ENCODE measurements around the gene MIER2.

Gene MIER2

DNA sequence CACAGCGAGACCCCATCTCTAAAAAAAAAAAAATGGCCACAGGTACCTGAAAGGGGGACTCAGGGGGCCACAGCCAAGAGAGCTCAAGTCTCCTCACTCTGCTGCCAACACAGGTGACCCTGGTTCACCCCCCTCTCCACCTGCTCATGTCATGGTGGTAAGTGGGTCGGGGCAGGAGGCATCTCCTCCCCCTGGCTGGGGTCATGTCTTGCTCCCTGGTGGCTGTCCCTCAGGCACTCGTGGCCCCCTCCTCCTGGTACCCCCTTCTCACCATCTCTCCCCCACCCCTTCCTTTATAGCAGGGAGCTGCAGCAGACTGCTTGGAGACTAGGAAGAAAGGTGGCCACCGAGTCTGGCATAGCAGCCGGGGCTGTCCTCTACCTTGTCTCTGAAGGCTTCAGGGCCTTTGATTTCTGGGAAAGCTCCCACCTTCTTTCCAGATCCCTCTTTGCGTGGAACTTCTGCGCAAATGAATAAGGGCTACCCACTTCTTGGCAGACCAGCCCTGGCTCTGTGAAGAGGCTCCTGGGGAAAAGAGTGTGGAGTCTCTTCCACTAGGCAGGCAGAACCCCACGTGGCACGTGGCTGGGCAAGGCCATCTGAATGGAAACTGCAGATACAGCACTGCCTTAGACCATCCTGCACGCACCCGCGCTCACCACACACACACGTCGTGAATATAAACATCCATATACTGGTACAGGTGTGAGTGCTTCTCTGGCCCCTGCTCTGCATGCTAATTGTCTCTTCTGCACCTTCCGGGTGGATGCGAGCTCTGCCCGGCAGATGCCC lies 20.1 kb upstream of the MIER2 start:
- ChIA-PET CTCF (interaction anchor here (0.6 kb wide), 1 partner anchor 55 kb away, joined by 3 read pairs; no protein-coding TSS in a partner anchor), POLR2A (no interaction called here)
- Histone ChIP-seq H3K4me1 (ENCODE audit: control insufficient read depth, insufficient read depth, low read length) (no peaks in the 10 kb centered on the region), H3K4me3 (ENCODE audit: low read depth, low read length) (no peak overlapping the region), H3K27ac (ENCODE audit: extremely low read depth, low read depth, low read length) (no peak overlapping the region), H3K9me3 (ENCODE audit: control insufficient read depth, insufficient read depth, low read depth, low read length) (no peaks in the 10 kb centered on the region), H3K36me3 (ENCODE audit: control insufficient read depth in 2 of 2, insufficient read depth in 1 of 2, low read length in 2 of 2) (no peaks in the 10 kb centered on the region)
- TF ChIP-seq ZNF416 (tag by site-specific recombination; IDR thresholded peaks at IDR 0.05) (no peak), ZNF777 (tag by site-specific recombination; IDR thresholded peaks at IDR 0.05; ENCODE audit: borderline replicate concordance) (no peak), ZNF302 (tag by site-specific recombination; IDR thresholded peaks at IDR 0.05; ENCODE audit: low read depth) (no peak), GLIS2 (tag by site-specific recombination; IDR thresholded peaks at IDR 0.05) (no peak), ZNF561 (tag by site-specific recombination; IDR thresholded peaks at IDR 0.05; ENCODE audit: borderline replicate concordance) (no peak), ZNF654 (tag by site-specific recombination; IDR thresholded peaks at IDR 0.05; ENCODE audit: low read depth) (no peak), BCL11B (tag by site-specific recombination; IDR thresholded peaks at IDR 0.05; ENCODE audit: low read depth) (no peak), ZNF48 (tag by site-specific recombination; IDR thresholded peaks at IDR 0.05) (no peak), ZNF221 (tag by site-specific recombination; IDR thresholded peaks at IDR 0.05; ENCODE audit: borderline replicate concordance) (no peak), ZNF571 (tag by site-specific recombination; IDR thresholded peaks at IDR 0.05) (no peak), ZBTB48 (tag by site-specific recombination; IDR thresholded peaks at IDR 0.05) (no peak), TRIM28 (IDR thresholded peaks at IDR 0.05; ENCODE audit: borderline replicate concordance, low read length) (no peak), ZNF266 (tag by site-specific recombination; IDR thresholded peaks at IDR 0.05; ENCODE audit: low read depth) (no peak), ZNF837 (tag by site-specific recombination; IDR thresholded peaks at IDR 0.05) (no peak), ZNF404 (tag by site-specific recombination; IDR thresholded peaks at IDR 0.05) (no peak)
- TF ChIP-seq, protein P1, sequence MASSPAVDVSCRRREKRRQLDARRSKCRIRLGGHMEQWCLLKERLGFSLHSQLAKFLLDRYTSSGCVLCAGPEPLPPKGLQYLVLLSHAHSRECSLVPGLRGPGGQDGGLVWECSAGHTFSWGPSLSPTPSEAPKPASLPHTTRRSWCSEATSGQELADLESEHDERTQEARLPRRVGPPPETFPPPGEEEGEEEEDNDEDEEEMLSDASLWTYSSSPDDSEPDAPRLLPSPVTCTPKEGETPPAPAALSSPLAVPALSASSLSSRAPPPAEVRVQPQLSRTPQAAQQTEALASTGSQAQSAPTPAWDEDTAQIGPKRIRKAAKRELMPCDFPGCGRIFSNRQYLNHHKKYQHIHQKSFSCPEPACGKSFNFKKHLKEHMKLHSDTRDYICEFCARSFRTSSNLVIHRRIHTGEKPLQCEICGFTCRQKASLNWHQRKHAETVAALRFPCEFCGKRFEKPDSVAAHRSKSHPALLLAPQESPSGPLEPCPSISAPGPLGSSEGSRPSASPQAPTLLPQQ (tag by site-specific recombination; IDR thresholded peaks at IDR 0.05): no peak
- TF ChIP-seq, protein P2, sequence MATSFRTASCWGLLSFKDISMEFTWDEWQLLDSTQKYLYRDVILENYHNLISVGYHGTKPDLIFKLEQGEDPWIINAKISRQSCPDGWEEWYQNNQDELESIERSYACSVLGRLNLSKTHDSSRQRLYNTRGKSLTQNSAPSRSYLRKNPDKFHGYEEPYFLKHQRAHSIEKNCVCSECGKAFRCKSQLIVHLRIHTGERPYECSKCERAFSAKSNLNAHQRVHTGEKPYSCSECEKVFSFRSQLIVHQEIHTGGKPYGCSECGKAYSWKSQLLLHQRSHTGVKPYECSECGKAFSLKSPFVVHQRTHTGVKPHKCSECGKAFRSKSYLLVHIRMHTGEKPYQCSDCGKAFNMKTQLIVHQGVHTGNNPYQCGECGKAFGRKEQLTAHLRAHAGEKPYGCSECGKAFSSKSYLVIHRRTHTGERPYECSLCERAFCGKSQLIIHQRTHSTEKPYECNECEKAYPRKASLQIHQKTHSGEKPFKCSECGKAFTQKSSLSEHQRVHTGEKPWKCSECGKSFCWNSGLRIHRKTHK (tag by site-specific recombination; IDR thresholded peaks at IDR 0.05): no peak
- TF ChIP-seq, protein P3, sequence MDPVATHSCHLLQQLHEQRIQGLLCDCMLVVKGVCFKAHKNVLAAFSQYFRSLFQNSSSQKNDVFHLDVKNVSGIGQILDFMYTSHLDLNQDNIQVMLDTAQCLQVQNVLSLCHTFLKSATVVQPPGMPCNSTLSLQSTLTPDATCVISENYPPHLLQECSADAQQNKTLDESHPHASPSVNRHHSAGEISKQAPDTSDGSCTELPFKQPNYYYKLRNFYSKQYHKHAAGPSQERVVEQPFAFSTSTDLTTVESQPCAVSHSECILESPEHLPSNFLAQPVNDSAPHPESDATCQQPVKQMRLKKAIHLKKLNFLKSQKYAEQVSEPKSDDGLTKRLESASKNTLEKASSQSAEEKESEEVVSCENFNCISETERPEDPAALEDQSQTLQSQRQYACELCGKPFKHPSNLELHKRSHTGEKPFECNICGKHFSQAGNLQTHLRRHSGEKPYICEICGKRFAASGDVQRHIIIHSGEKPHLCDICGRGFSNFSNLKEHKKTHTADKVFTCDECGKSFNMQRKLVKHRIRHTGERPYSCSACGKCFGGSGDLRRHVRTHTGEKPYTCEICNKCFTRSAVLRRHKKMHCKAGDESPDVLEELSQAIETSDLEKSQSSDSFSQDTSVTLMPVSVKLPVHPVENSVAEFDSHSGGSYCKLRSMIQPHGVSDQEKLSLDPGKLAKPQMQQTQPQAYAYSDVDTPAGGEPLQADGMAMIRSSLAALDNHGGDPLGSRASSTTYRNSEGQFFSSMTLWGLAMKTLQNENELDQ (tag by site-specific recombination; IDR thresholded peaks at IDR 0.05; ENCODE audit: low read depth): no peak
- TF ChIP-seq, protein P4, sequence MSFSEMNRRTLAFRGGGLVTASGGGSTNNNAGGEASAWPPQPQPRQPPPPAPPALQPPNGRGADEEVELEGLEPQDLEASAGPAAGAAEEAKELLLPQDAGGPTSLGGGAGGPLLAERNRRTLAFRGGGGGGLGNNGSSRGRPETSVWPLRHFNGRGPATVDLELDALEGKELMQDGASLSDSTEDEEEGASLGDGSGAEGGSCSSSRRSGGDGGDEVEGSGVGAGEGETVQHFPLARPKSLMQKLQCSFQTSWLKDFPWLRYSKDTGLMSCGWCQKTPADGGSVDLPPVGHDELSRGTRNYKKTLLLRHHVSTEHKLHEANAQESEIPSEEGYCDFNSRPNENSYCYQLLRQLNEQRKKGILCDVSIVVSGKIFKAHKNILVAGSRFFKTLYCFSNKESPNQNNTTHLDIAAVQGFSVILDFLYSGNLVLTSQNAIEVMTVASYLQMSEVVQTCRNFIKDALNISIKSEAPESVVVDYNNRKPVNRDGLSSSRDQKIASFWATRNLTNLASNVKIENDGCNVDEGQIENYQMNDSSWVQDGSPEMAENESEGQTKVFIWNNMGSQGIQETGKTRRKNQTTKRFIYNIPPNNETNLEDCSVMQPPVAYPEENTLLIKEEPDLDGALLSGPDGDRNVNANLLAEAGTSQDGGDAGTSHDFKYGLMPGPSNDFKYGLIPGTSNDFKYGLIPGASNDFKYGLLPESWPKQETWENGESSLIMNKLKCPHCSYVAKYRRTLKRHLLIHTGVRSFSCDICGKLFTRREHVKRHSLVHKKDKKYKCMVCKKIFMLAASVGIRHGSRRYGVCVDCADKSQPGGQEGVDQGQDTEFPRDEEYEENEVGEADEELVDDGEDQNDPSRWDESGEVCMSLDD (tag by site-specific recombination; IDR thresholded peaks at IDR 0.05): no peak

Measured in HEK293 (cell line).